Smooth muscle cell of the brain vasculature (primary cell): ENCODE data around the gene UCP2.
A peak's percentile ranks its signal among the peaks of the same experiment; 100 is the strongest.
"Not testable (repeated sequence)": the region's sequence is repeated elsewhere in the genome, so short reads cannot be mapped to it uniquely, and the experiment has no call there.

ENCODE experiments used
- DNase-seq: peaks from one replicate; pipeline ENCODE4 v3.0.0-alpha.2; 2012; ENCODE audit warnings: low read depth, low spot score

The UCP2 gene

GRCh38 chr11:73944085-73944484 lies 38.6 kb downstream of the UCP2 start:
- DNase-seq, result no peak

GRCh38 chr11:73942010-73942409 lies 40.6 kb downstream of the UCP2 start:
- DNase-seq, result no peak

- DNase-seq, result no peak
These were observed 41.7 kb downstream of the UCP2 start for GRCh38 chr11:73940801-73941570.

GRCh38 chr11:73939096-73939495 lies 43.5 kb downstream of the UCP2 start:
- DNase-seq, result no peak

GRCh38 chr11:73936047-73936446 lies 46.6 kb downstream of the UCP2 start:
- DNase-seq, result not testable (repeated sequence)

- no peak for DNase-seq
These were observed 49.9 kb downstream of the UCP2 start for GRCh38 chr11:73932781-73933180.

- DNase-seq, result no peak
These were observed 50.7 kb downstream of the UCP2 start for GRCh38 chr11:73931951-73932350.

GRCh38 chr11:73931039-73931645 lies 51.5 kb downstream of the UCP2 start:
- peak; percentile 47 for DNase-seq

GRCh38 chr11:73929388-73929787 lies 53.3 kb downstream of the UCP2 start:
- no peak for DNase-seq
